BLaER1 (cell line): Measurements from ENCODE around the gene NMU.
"Not testable (repeated sequence)": the region's sequence is repeated elsewhere in the genome, so short reads cannot be mapped to it uniquely, and the experiment has no call there.

Source experiments
- H3K27ac ChIP-seq: shearing (Covaris generic); formaldehyde crosslinking; 2 replicates; pipeline ENCODE4 v1.8.1; 2022
- H3K27me3 ChIP-seq: shearing (Covaris generic); formaldehyde crosslinking; 2 replicates; pipeline ENCODE4 v1.8.1; 2022
- H3K36me3 ChIP-seq: shearing (Covaris generic); formaldehyde crosslinking; 2 replicates; pipeline ENCODE4 v1.8.1; 2022
- H3K4me1 ChIP-seq: shearing (Covaris generic); formaldehyde crosslinking; 2 replicates; pipeline ENCODE4 v1.8.1; 2022
- H3K4me2 ChIP-seq: shearing (Covaris generic); formaldehyde crosslinking; 2 replicates; pipeline ENCODE4 v1.8.1; 2022
- H3K4me3 ChIP-seq: shearing (Covaris generic); formaldehyde crosslinking; 2 replicates; pipeline ENCODE4 v1.8.1; 2022
- H3K9ac ChIP-seq: shearing (Covaris generic); formaldehyde crosslinking; 2 replicates; pipeline ENCODE4 v1.8.1; 2022
- H3K9me3 ChIP-seq: shearing (Covaris generic); formaldehyde crosslinking; 2 replicates; pipeline ENCODE4 v1.8.1; 2022
- H4K20me1 ChIP-seq: shearing (Covaris generic); formaldehyde crosslinking; 2 replicates; pipeline ENCODE4 v1.8.1; 2022
- Cebpa-rat ChIP-seq: shearing (Covaris generic); IDR thresholded peaks from 2 replicates; pipeline ENCODE4 v1.8.1; 2022

The NMU gene

GRCh38 chr4:55609393-55609866 lies 26.7 kb downstream of the NMU start:
- Histone ChIP-seq H3K4me2 (no peak overlapping the region), H3K4me1 (no peaks in the 10 kb centered on the region), H3K36me3 (no peaks in the 10 kb centered on the region), H3K4me3 (no peak overlapping the region), H3K9ac (no peak overlapping the region), H3K9me3 (no peaks in the 10 kb centered on the region), H3K27ac (no peak overlapping the region), H4K20me1 (no peaks in the 10 kb centered on the region), H3K27me3 (no peaks in the 10 kb centered on the region)
- TF ChIP-seq Cebpa-rat, result no peak

GRCh38 chr4:55608591-55608990 lies 27.5 kb downstream of the NMU start:
- Histone ChIP-seq H3K27me3 (no peaks in the 10 kb centered on the region), H3K4me2 (no peak overlapping the region), H3K4me3 (no peak overlapping the region), H3K4me1 (no peaks in the 10 kb centered on the region), H3K27ac (no peak overlapping the region), H3K9me3 (no peaks in the 10 kb centered on the region), H4K20me1 (no peaks in the 10 kb centered on the region), H3K9ac (no peak overlapping the region), H3K36me3 (no peaks in the 10 kb centered on the region)
- no peak for TF ChIP-seq Cebpa-rat

GRCh38 chr4:55604996-55605395 lies 31.1 kb downstream of the NMU start:
- Histone ChIP-seq H3K27ac (no peak overlapping the region), H3K27me3 (no peaks in the 10 kb centered on the region)

GRCh38 chr4:55600640-55601039 lies 35.5 kb downstream of the NMU start:
- TF ChIP-seq Cebpa-rat, result no peak
- no peaks in the 10 kb centered on the region for H3K9me3 ChIP-seq
- H3K4me2 ChIP-seq, result no peak overlapping the region
- no peaks in the 10 kb centered on the region for H3K27me3 ChIP-seq
- H3K27ac ChIP-seq, result no peak overlapping the region
- no peaks in the 10 kb centered on the region for H3K36me3 ChIP-seq
- no peak overlapping the region for H3K9ac ChIP-seq
- no peak overlapping the region for H3K4me3 ChIP-seq
- no peaks in the 10 kb centered on the region for H3K4me1 ChIP-seq
- no peaks in the 10 kb centered on the region for H4K20me1 ChIP-seq

More at GRCh38 chr4:55604996-55605395, 31.1 kb downstream of the NMU start:
- no peak for TF ChIP-seq Cebpa-rat
- no peak overlapping the region for H3K9ac ChIP-seq
- H3K4me1 ChIP-seq, result no peaks in the 10 kb centered on the region
- H4K20me1 ChIP-seq, result no peaks in the 10 kb centered on the region
- H3K4me2 ChIP-seq, result no peak overlapping the region
- H3K9me3 ChIP-seq, result no peaks in the 10 kb centered on the region
- H3K36me3 ChIP-seq, result no peaks in the 10 kb centered on the region
- H3K4me3 ChIP-seq, result no peak overlapping the region

GRCh38 chr4:55598641-55599040 lies 37.5 kb downstream of the NMU start:
- Histone ChIP-seq H3K4me3 (no peak overlapping the region), H3K27me3 (no peaks in the 10 kb centered on the region), H3K27ac (no peak overlapping the region), H3K9me3 (no peaks in the 10 kb centered on the region), H3K36me3 (no peaks in the 10 kb centered on the region), H3K9ac (no peak overlapping the region), H4K20me1 (no peaks in the 10 kb centered on the region), H3K4me2 (no peak overlapping the region), H3K4me1 (no peaks in the 10 kb centered on the region)
- no peak for TF ChIP-seq Cebpa-rat

GRCh38 chr4:55592014-55592413 lies 44.1 kb downstream of the NMU start, which contains the start of gene PDCL2:
Gene PDCL2, minus strand, starts transcription at chr4:55592245. Its CDS starts 136 bp downstream, at chr4:55592109.
- Histone ChIP-seq H3K27ac (no peak within 1 kb of the TSS), H3K9ac (no peak within 1 kb of the TSS), H3K27me3 (no peaks in the 10 kb centered on the region), H3K4me2 (no peak within 1 kb of the TSS), H4K20me1 (no peaks in the 10 kb centered on the region), H3K4me1 (no peaks in the 10 kb centered on the region), H3K9me3 (peaks cover 10% of the 10 kb centered on the region), H3K4me3 (no peak within 1 kb of the TSS), H3K36me3 (no peaks in the 10 kb centered on the region)
- TF ChIP-seq Cebpa-rat, result no peak

- no peak overlapping the region for H3K27ac ChIP-seq
- H3K27me3 ChIP-seq, result no peaks in the 10 kb centered on the region
- H3K36me3 ChIP-seq, result no peaks in the 10 kb centered on the region
- TF ChIP-seq Cebpa-rat, result no peak
- H3K4me2 ChIP-seq, result no peak overlapping the region
- H3K4me1 ChIP-seq, result no peaks in the 10 kb centered on the region
- H4K20me1 ChIP-seq, result no peaks in the 10 kb centered on the region
- H3K9me3 ChIP-seq, result peaks cover 17% of the 10 kb centered on the region
- H3K4me3 ChIP-seq, result no peak overlapping the region
- no peak overlapping the region for H3K9ac ChIP-seq
Measured at GRCh38 chr4:55588160-55588559, 47.9 kb downstream of the NMU start.

GRCh38 chr4:55582773-55583172 lies 53.3 kb downstream of the NMU start:
- H3K27me3 ChIP-seq, H4K20me1 ChIP-seq, H3K27ac ChIP-seq: not testable (repeated sequence)

GRCh38 chr4:55578341-55579010 lies 57.6 kb downstream of the NMU start:
- Histone ChIP-seq H3K27ac (no peak overlapping the region), H4K20me1 (no peaks in the 10 kb centered on the region), H3K27me3 (no peaks in the 10 kb centered on the region), H3K4me1 (no peaks in the 10 kb centered on the region), H3K9ac (no peak overlapping the region), H3K4me2 (no peak overlapping the region), H3K9me3 (peaks cover 22% of the 10 kb centered on the region; the same call in 1 of the 2 replicates), H3K4me3 (no peak overlapping the region), H3K36me3 (no peaks in the 10 kb centered on the region)
- no peak for TF ChIP-seq Cebpa-rat

More at GRCh38 chr4:55582773-55583172, 53.3 kb downstream of the NMU start:
- H3K4me3 ChIP-seq, H3K36me3 ChIP-seq, H3K4me2 ChIP-seq, H3K9ac ChIP-seq, H3K4me1 ChIP-seq: not testable (repeated sequence)
- H3K9me3 ChIP-seq, result peaks cover 11% of the 10 kb centered on the region; the same call in 1 of the 2 replicates

GRCh38 chr4:55575513-55575912 lies 60.6 kb downstream of the NMU start:
- Histone ChIP-seq H3K4me1 (no peaks in the 10 kb centered on the region), H4K20me1 (no peaks in the 10 kb centered on the region), H3K36me3 (no peaks in the 10 kb centered on the region), H3K9me3 (peaks cover 15% of the 10 kb centered on the region; the same call in 1 of the 2 replicates), H3K27me3 (no peaks in the 10 kb centered on the region), H3K4me2 (no peak overlapping the region), H3K27ac (no peak overlapping the region), H3K9ac (no peak overlapping the region), H3K4me3 (no peak overlapping the region)
- TF ChIP-seq Cebpa-rat, result no peak
